ENCODE data around the gene SMIM43.

DNA sequence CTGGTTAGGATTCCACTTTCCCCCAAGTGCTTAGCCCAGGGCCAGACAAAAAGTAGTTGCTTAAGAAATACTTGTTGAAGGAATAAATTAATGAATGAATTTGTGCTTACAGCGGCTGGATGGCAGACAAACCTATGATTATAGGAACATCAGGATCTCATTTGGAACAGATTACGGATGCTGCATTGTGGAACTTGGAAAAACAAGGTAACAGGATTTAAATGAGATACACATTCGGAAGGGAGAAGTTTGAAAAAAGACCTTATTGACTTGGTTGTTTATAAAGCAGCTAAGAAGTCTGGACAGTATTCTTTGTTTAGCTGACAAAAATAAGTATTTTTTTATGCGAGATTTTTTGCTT is 36.7 kb upstream of the SMIM43 start:
- TF ChIP-seq, protein P1, sequence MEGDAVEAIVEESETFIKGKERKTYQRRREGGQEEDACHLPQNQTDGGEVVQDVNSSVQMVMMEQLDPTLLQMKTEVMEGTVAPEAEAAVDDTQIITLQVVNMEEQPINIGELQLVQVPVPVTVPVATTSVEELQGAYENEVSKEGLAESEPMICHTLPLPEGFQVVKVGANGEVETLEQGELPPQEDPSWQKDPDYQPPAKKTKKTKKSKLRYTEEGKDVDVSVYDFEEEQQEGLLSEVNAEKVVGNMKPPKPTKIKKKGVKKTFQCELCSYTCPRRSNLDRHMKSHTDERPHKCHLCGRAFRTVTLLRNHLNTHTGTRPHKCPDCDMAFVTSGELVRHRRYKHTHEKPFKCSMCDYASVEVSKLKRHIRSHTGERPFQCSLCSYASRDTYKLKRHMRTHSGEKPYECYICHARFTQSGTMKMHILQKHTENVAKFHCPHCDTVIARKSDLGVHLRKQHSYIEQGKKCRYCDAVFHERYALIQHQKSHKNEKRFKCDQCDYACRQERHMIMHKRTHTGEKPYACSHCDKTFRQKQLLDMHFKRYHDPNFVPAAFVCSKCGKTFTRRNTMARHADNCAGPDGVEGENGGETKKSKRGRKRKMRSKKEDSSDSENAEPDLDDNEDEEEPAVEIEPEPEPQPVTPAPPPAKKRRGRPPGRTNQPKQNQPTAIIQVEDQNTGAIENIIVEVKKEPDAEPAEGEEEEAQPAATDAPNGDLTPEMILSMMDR (IDR thresholded peaks at IDR 0.05) = no peak
- TF ChIP-seq EP300 (IDR thresholded peaks at IDR 0.05) = no peak
- no peak for TF ChIP-seq POLR2A (IDR thresholded peaks at IDR 0.05)

Data from suprapubic skin (tissue), 3 donors.